Effector memory CD8-positive, alpha-beta T cell (primary cell): ENCODE data around the gene CXCL9.
A peak's percentile ranks its signal among the peaks of the same experiment; 100 is the strongest.
"Not testable (repeated sequence)": the region's sequence is repeated elsewhere in the genome, so short reads cannot be mapped to it uniquely, and the experiment has no call there.

Experiments used
- ATAC-seq: fragments of 150-1000 bp; cut with Tn5 transposase; replicated peaks from 2 replicates; pipeline ENCODE4 v1.10.0; 2021; ENCODE audit warnings: mild to moderate bottlenecking, moderate library complexity
- DNase-seq, 3 experiments: peaks; one replicate each; pipeline ENCODE4 v3.0.0; 2021
- H3K27ac Mint-ChIP-seq, 2 donors: one replicate each; pipeline ENCODE4 v1.8.0; 2022; ENCODE audit warnings: mild to moderate bottlenecking in 2 of 2, mixed read lengths in 2 of 2, moderate library complexity in 2 of 2
- H3K27me3 Mint-ChIP-seq, 2 donors: one replicate each; pipeline ENCODE4 v1.8.0; 2022; ENCODE audit warnings: mixed read lengths in 2 of 2
- H3K36me3 Mint-ChIP-seq: one replicate; pipeline ENCODE4 v1.8.0; 2022; ENCODE audit warnings: mild to moderate bottlenecking, moderate library complexity, mixed read lengths; ENCODE audit not compliant: insufficient read depth
- H3K4me1 Mint-ChIP-seq, 2 donors: one replicate each; pipeline ENCODE4 v1.8.0; 2022; ENCODE audit warnings: low read depth in 2 of 2, mixed read lengths in 2 of 2
- H3K4me3 Mint-ChIP-seq, 2 donors: one replicate each; pipeline ENCODE4 v1.8.0; 2022; ENCODE audit warnings: mild to moderate bottlenecking in 2 of 2, mixed read lengths in 2 of 2, moderate library complexity in 2 of 2
- H3K9me3 Mint-ChIP-seq, 2 donors: one replicate each; pipeline ENCODE4 v1.8.0; 2022; ENCODE audit warnings: mixed read lengths in 2 of 2

Gene CXCL9

GRCh38 chr4:76003035-76003434 lies 4.3 kb downstream of the CXCL9 start:
- no peak for ATAC-seq
- DNase-seq, result no peak
- no peaks in the 10 kb centered on the region for H3K4me1 Mint-ChIP-seq
- H3K9me3 Mint-ChIP-seq, result no peaks in the 10 kb centered on the region
- H3K4me3 Mint-ChIP-seq, result no peak overlapping the region
- peaks cover 22 to 23% of the 10 kb centered on the region in 2 donors for H3K27me3 Mint-ChIP-seq
- no peaks in the 10 kb centered on the region for H3K36me3 Mint-ChIP-seq
- H3K27ac Mint-ChIP-seq, result no peak overlapping the region

DNA sequence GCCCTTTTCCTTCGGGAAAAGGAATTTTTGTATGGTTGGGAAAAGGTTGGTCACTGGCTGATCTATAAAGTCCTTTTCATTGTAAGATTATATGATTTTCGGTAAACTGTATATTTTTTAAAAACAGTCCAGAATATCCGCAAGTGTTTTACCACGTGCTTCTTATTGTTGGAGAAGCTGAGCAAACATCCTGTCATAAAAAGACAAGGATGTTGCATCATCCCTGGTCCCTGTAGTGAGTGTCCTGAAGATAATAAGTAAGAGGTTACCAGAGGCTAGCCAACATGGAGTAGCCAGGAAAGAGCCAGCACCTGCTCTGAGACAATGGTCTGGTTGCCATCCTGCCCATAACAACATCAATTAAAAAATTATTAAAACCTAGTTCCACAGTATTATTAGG lies 5.1 kb downstream of the CXCL9 start:
- no peak for DNase-seq
- Mint-ChIP-seq H3K9me3 (no peaks in the 10 kb centered on the region), H3K27me3 (peaks cover 22 to 23% of the 10 kb centered on the region in 2 donors), H3K4me3 (no peak overlapping the region), H3K27ac (no peak overlapping the region), H3K4me1 (no peaks in the 10 kb centered on the region), H3K36me3 (no peaks in the 10 kb centered on the region)
- ATAC-seq, result no peak

DNA sequence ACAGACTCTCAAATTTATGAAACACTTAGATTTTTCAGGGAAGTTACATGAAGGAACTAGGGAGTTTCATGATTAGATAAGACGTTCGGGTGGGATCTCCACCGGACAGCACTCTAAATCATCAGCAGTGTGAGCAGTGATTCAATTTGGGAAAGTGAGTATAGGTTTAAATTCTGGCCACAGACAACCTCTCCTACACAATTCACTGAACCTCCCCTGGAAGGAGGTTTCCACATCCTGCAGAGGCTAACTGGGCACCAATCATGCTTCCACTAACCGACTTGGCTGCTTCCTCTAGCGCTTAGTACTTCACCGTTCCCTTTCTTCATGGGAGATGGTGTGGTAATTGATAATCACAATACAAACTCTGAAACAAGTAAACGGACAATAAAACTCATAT lies 5.6 kb downstream of the CXCL9 start:
- no peaks in the 10 kb centered on the region for H3K9me3 Mint-ChIP-seq
- DNase-seq (no peak), ATAC-seq (no peak)
- peaks cover 22 to 23% of the 10 kb centered on the region in 2 donors for H3K27me3 Mint-ChIP-seq
- no peak overlapping the region for H3K4me3 Mint-ChIP-seq
- no peak overlapping the region for H3K27ac Mint-ChIP-seq
- H3K36me3 Mint-ChIP-seq, result no peaks in the 10 kb centered on the region
- H3K4me1 Mint-ChIP-seq, result no peaks in the 10 kb centered on the region

- Mint-ChIP-seq H3K4me1 (no peaks in the 10 kb centered on the region), H3K27me3 (peaks cover 14 to 23% of the 10 kb centered on the region in 2 donors), H3K36me3 (no peaks in the 10 kb centered on the region), H3K9me3 (no peaks in the 10 kb centered on the region), H3K4me3 (no peak overlapping the region), H3K27ac (no peak overlapping the region)
- DNase-seq (no peak), ATAC-seq (no peak)
Measured at GRCh38 chr4:76000279-76000678, 7.0 kb downstream of the CXCL9 start.

DNA sequence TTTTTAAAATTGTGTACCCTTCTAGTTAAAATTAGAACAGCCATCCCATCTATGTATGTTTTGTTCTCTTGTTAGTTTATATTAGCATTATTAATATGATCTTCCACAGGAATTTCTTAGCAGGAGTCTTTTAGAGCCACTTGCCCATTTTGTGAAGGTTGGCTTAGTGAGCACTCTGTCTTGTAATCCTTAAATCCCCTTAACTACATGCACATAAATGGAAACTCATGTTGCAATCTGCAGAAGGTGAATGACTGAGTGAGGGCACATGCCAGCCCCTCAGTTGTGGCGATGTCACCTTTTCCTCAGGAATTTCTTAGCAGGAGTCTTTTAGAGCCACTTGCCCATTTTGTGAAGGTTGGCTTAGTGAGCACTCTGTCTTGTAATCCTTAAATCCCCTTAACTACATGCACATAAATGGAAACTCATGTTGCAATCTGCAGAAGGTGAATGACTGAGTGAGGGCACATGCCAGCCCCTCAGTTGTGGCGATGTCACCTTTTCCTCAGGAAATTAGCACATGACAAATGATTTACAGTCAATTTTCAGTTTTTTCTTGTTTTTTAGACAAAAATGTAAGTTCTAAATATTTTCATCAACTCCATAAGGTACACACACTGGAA lies 8.7 kb downstream of the CXCL9 start:
- not testable (repeated sequence) for H3K27ac Mint-ChIP-seq, ATAC-seq, H3K4me1 Mint-ChIP-seq, H3K4me3 Mint-ChIP-seq, DNase-seq, H3K36me3 Mint-ChIP-seq, H3K9me3 Mint-ChIP-seq
- H3K27me3 Mint-ChIP-seq, result peaks cover 7 to 25% of the 10 kb centered on the region in 2 donors

GRCh38 chr4:75997946-75998345 lies 9.4 kb downstream of the CXCL9 start:
- no peak overlapping the region for H3K4me3 Mint-ChIP-seq

GRCh38 chr4:75997081-75997480 lies 10.2 kb downstream of the CXCL9 start:
- Mint-ChIP-seq H3K27ac (no peak overlapping the region), H3K9me3 (no peaks in the 10 kb centered on the region), H3K4me1 (no peaks in the 10 kb centered on the region), H3K4me3 (no peak overlapping the region), H3K36me3 (no peaks in the 10 kb centered on the region), H3K27me3 (peaks cover 4 to 11% of the 10 kb centered on the region in 2 donors)
- no peak for ATAC-seq
- DNase-seq, result no peak

More at GRCh38 chr4:75997946-75998345, 9.4 kb downstream of the CXCL9 start:
- H3K27me3 Mint-ChIP-seq, result peaks cover 10 to 19% of the 10 kb centered on the region in 2 donors
- ATAC-seq, result no peak
- H3K4me1 Mint-ChIP-seq, result no peaks in the 10 kb centered on the region
- DNase-seq, result no peak
- no peaks in the 10 kb centered on the region for H3K9me3 Mint-ChIP-seq
- no peaks in the 10 kb centered on the region for H3K36me3 Mint-ChIP-seq
- H3K27ac Mint-ChIP-seq, result no peak overlapping the region

- H3K9me3 Mint-ChIP-seq, result no peaks in the 10 kb centered on the region
- DNase-seq, result peak in 2 of 3 experiments; percentile 11
- H3K27ac Mint-ChIP-seq, result no peak overlapping the region
- peaks cover 4 to 11% of the 10 kb centered on the region in 2 donors for H3K27me3 Mint-ChIP-seq
- ATAC-seq, result peak; percentile 18
- no peak overlapping the region for H3K4me3 Mint-ChIP-seq
- H3K36me3 Mint-ChIP-seq, result peaks cover 5% of the 10 kb centered on the region
- no peaks in the 10 kb centered on the region for H3K4me1 Mint-ChIP-seq
Measured at GRCh38 chr4:75995727-75996126, 11.6 kb downstream of the CXCL9 start.

DNA sequence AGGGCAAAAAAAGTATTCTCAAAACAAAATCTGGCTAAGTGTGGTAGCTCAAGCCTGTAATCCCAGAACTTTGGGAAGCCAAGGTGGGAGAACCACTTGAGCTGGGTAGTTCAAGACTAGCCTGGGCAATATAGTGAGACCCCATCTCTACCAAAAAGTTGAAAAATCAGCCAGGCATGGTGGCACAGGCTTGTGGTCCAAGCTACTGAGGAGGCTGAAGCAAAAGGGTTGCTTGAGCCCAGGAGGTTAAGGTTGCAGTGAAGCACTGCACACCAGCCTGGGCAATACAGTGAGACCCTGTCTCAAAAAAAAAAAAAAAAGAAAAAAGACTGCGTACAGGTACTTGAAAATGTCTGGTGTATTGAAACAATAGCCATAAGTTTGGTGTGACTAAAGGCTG lies 14.8 kb downstream of the CXCL9 start:
- peaks cover 7% of the 10 kb centered on the region for H3K36me3 Mint-ChIP-seq
- no peak overlapping the region for H3K4me3 Mint-ChIP-seq
- no peaks in the 10 kb centered on the region for H3K9me3 Mint-ChIP-seq
- DNase-seq, result no peak
- no peak overlapping the region for H3K27ac Mint-ChIP-seq
- H3K27me3 Mint-ChIP-seq, result peaks cover 4 to 11% of the 10 kb centered on the region in 2 donors
- peaks cover 17 to 24% of the 10 kb centered on the region in 2 donors for H3K4me1 Mint-ChIP-seq
- ATAC-seq, result no peak

DNA sequence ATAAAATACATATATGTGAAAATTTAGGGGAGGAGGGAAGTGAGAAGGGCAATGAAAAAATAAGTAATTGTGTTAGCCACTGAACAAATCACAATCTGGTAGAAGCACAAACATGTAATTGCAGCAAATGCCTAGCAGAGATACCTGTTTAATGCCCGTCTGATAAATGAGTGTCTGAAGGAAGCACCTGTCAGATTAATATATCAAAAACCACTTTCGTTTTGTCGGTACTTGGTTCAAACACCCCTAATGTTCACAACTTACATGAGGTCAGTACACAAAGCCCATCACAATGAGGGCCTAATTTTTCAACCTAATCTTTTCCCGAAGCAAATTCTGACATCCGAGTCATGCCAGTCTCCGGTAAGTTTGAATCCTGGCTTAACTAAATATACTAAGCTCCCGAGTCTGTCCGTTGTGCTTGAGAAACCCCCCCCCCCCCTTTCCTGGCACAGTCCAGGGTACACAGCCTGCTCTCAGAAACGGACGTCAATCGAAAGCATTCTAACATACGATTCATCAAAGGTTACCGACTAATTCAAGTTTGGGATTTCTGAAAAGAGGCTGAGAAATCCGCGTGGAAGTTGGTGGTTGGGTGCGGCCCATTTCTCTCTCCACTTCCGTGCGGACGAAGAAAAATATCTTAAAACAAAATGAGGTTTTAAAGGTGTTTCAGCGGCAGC lies 17.3 kb downstream of the CXCL9 start:
- peaks cover 7% of the 10 kb centered on the region for H3K36me3 Mint-ChIP-seq
- DNase-seq (no peak), ATAC-seq (no peak)
- peaks cover 4 to 8% of the 10 kb centered on the region in 2 donors for H3K27me3 Mint-ChIP-seq
- H3K27ac Mint-ChIP-seq, result peak overlapping the region; percentile 62 to 94
- H3K4me3 Mint-ChIP-seq, result peak overlapping the region; percentile 91
- H3K9me3 Mint-ChIP-seq, result no peaks in the 10 kb centered on the region
- H3K4me1 Mint-ChIP-seq, result peaks cover 22 to 28% of the 10 kb centered on the region in 2 donors

DNA sequence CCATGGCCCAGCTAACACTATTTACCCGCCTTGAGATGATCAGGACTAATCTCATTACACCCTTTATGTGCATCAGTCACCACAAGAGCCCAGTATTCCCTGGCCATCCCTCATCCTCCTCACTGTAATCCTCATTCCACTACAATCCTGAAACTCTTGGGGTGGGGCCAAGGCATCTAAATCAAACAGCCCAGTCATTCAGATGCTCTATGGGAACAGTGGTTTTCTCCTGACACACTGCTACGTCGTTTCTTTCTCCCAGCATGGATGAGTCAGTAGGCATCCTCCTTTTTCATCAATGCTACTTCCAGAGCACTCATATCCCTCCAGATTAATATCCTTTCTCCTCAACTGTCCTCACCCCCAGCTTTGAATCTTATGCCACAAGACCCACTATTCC lies 22.2 kb downstream of the CXCL9 start:
- Mint-ChIP-seq H3K4me1 (peaks cover 22 to 28% of the 10 kb centered on the region in 2 donors), H3K36me3 (peaks cover 4% of the 10 kb centered on the region), H3K4me3 (no peak overlapping the region), H3K27ac (no peak overlapping the region), H3K9me3 (no peaks in the 10 kb centered on the region), H3K27me3 (no peaks in the 10 kb centered on the region)
- DNase-seq, result no peak
- ATAC-seq, result no peak

DNA sequence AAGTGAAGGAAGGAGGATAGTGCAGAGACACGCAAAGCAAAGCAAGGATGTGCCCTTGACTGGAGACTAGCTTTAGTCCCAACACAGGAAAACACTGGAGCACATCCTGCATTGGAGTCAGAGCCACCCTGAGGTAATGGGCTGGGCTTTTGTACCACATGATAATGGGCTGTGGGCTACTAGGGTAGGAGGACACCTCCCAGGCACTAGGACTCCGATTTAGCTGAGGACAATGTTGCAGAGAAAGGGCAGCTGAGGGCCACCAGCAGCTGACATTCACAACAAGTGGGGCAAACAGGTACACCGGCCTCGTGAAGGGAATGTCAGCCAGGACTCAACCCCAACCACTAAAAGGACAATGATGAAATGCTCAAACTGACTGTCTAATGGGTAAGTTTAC lies 26.7 kb downstream of the CXCL9 start:
- no peaks in the 10 kb centered on the region for H3K27me3 Mint-ChIP-seq
- H3K9me3 Mint-ChIP-seq, result no peaks in the 10 kb centered on the region
- ATAC-seq (no peak), DNase-seq (no peak)
- H3K4me3 Mint-ChIP-seq, result no peak overlapping the region
- H3K27ac Mint-ChIP-seq, result no peak overlapping the region
- H3K36me3 Mint-ChIP-seq, result peaks cover 46% of the 10 kb centered on the region
- H3K4me1 Mint-ChIP-seq, result no peaks in the 10 kb centered on the region

DNA sequence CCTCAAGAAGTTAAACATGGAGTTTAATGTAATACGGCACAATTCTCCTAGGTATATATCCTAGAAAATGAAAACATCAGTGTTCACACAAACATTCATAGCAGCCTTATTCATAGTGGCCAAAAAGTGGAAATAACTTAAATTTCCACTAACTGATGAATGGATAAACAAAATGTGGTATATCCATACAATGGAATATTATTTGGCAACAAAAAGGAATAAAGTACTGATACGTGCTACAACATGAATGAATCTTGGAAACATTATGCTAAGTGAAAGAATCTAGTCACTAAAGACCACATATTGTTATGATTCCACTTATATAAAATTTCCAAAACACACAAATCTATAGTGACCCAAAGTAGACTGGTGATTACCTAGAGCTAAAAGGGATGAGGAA lies 31.1 kb downstream of the CXCL9 start:
- ATAC-seq (no peak), DNase-seq (no peak)
- no peak overlapping the region for H3K27ac Mint-ChIP-seq
- peaks cover 86% of the 10 kb centered on the region for H3K36me3 Mint-ChIP-seq
- H3K4me1 Mint-ChIP-seq, result no peaks in the 10 kb centered on the region
- H3K4me3 Mint-ChIP-seq, result no peak overlapping the region
- H3K9me3 Mint-ChIP-seq, result no peaks in the 10 kb centered on the region
- H3K27me3 Mint-ChIP-seq, result no peaks in the 10 kb centered on the region

DNA sequence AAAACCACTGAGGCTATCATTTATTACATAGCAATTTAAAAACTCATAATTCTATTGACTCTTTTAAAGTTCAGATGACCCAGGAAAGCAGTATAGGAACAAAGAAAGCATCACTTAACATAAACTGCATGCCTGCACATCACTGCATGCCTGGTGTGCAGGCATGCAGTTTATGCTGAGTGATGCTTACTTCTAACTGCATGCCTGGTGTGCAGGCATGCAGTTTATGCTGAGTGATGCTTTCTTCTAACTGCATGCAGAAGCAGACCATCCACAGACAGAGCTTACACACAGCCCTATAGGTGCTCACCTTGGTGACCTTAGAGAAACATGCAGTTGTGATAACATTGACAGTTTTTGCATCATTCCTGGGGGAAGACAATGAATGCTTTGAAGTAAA lies 33.5 kb downstream of the CXCL9 start:
- Mint-ChIP-seq H3K9me3 (no peaks in the 10 kb centered on the region), H3K27ac (no peak overlapping the region), H3K4me3 (no peak overlapping the region), H3K27me3 (no peaks in the 10 kb centered on the region), H3K36me3 (peaks cover 94% of the 10 kb centered on the region), H3K4me1 (no peaks in the 10 kb centered on the region)
- ATAC-seq (no peak), DNase-seq (no peak)
